Measurements from ENCODE around the gene SPACA9.

Gene SPACA9

DNA sequence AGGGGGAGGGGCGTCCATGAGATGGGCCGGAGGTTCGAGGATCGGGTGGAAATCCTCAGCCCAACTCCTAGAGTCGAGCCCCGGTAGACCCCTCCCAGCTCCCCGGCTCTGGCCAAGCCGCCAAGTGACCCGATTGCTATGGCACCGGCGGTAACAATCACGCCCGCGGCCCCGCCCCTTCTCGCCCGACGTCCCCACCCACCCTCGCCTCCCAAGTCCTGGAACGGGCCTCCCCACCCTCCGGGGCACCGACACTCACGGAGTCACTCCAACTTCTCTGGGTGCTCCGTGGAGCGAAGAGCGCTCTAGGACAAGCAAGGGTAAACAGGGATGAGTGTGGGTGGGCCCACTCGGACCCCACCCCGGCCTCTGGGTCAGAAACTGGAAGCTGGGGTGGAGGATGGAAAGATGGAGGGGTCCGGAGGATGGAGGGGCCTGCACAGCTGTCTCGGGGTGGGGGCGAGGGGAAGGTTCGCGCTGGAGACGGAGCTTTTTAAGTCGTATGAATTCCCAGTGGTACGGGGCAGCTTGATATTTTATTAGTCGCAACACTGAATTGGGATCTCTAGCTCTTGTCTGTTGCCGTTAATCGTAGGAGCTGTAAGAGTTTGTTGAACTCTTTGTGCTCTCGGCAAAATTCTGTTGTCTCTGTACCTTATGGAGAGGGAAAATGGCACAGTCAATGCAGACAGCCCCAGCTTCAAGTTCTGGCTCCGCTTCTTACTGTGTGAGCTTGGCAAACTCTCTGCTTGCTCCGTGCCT, at the start of gene SPACA9:
SPACA9 (plus strand) TSS at position 204 of the 762 bp plus-strand sequence. CDS start 5,050 bp downstream, outside the sequence.
- FAIRE-seq = no peak

DNA sequence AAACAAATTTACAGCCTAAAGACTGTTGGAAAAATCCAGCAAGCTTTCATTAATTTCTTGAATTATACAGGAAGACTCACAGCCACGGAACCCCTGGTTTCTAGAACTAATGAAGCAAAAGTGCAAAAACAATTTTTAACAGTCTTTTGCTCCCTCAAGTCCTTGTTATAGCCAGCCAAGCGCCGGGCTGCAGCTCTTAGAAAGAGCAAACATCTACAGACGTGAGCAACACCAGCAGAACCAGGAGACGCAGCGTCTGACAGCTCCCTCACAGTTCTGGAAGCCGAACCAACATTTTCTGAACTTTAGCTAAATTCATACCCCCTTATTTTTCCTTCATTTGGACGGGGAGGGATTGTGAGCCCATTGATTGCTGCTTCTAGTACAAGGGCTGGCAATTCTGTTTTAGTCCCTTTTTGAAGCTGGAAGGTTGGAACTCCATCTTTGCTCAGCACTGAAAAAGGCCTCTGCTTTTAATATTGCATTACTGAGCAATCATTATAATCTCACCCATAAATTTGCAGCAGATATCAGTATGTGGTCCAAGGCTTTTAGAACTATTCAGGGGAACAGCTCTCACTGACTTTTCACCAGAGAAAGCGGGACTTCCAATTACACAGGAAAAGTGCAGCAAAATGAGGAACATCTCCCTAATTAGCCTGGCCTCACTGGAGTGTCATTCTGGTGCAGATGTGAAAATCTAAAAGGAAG, 46.4 kb upstream of the SPACA9 start:
- FAIRE-seq = no peak

DNA sequence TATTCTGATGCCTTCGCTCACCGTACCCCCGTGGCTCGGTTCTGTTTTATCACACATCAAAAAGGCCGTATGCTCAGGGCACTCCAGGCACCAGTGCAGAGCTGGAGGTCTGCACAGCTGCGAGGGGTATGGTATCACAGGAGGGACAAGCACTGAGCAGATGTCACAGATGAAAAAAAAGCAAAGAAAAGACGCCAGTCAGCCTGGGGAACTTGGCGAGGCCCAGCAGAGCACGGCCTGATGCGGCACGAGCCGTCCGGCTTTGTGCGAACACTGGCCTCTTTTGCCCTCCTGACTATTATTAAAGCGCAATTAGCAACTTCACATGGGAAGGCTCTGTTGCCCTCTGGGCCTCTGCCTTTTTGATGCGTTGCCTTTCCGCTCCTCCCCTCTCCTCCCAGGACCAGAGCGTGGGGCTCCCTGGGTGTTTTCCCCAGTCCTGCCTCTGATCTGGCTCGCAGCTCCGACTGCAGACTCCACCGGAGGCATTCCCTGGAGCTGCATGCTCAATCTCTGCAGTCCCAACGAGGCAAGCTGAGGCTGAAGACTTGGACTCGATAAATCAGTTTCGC, 45.1 kb upstream of the SPACA9 start:
- no peak for FAIRE-seq

DNA sequence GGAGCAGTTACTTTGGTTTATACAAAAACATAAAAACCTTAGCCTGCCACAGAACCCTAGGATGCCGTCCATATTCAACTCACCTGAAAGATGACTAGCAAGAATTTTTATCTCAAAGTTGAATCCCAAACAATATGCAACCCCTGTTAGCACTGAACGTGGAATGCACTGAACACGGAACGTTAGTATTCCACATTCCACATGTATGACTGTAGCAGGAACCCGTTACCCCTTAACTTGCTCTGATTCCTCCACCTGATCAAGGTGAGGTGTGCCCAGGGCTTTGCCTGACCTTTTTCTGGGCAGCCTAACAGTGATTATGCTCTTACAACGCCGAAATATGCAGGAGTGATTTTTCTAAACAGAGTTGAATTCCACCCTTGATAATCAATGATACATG, 44.4 kb upstream of the SPACA9 start:
- no peak for FAIRE-seq

DNA sequence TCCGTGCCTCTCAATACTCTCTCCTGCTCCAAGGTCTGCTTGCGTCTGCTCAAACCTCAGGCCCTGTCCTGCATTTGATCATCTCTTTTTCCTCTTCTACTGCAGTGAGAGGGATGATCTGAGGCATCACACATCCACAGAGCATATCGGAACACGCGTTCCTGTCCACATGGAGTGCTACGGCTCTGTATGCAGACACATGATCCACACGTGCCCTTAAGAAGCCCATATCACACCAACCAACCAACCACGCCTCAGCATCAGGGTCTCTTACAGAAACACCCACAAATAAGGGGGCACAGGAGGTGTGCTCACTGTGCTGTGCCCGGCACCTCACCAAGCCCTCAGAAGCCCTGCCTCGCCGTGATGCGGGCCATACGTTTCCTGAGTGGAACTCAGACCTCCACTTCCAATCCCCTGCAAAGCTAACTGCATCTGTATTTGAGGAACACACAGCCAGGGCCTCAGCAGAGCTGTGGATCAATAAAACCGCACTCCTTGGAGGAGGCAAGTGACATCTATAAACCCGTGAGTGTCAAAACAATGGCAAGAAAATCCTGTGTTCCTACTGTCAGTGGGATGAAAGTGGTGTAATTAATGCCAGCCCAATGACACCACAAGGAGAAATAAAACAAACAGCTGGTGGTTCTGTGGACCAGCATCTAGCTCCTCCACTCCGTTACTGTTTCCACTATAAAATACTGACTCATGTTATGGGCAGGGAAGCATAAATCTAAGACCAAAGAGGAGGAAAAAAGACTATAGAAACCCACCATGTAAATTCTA, 41.0 kb upstream of the SPACA9 start:
- FAIRE-seq = no peak

DNA sequence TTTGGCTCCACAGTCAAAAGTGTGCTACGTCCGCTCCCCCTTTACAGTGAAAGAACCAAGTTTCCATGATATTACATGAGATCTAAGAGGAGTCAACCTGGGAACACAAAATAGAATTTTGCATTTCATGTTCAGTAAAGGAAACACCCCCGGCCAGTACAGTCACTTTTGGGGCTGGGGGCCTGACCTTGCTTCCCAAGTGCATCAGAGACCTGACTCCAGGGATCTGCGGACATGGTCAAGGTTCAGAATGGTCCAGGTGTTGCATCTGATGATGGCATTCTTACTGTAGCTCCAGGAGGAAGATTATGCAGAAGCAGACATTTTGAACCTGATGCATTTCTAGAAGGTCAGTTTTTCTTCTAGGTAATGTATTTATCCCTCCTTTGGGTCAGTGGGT, 40.4 kb upstream of the SPACA9 start:
- FAIRE-seq = no peak

DNA sequence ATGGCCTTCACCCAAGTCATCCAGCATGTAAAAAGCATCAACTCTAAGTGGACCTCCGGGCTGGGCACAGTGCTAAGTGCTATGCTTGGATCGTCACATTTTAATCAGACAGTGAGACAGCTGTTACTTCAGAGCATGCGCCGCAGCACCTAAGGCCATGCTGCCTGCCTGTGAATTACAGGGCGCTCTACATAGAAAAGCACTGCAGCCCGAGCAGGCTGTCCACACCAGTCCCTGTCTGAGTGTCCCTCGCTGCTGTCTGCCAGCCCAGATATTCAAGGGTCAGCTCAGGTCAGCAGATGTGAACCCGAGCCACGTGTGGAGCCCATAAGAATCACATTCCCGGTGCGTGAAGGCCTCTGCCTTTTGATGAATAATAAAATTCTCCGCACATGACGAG, 37.7 kb upstream of the SPACA9 start:
- FAIRE-seq = no peak

DNA sequence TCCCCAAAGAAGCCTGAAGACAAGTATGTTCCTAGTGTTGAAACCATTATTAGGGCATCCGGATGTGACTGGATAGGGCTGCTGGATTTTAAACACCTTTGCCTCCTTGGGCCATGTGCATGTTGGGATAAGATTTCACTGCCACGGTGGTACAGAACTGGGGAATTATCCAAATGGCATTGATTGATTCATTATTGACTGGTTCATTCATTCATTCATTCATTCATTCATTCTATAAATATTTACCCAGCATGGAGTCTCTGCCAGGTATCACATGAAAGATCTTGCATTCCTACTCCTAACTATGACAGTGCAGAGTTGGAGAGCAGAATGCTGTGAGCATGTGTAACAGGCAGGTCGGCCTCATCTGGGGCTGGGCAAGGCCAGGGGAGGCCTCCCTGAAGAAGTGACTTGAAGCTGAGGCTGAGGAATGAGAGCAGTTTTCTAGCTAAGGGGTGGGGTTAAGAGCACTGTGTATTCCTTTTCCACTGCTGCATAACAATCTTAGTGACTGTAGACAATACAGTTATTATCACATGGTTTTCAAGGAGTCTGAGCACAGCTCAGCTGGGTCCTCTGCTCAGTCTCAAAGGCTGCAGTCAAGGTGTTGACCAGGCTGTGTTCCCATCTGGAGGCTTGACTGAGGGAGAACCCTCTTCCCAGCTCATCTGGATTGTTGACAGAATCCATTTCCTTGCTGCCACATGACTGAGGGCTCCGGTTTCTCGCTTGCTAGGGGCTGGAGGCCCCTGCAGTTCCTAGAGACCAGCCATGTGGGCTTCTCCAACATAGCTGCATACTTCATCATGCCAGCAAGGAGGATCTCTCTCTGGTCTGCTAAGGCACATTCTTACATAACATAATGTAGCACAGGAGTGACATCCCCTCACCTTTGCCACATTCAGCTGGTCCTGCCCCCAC, 36.3 kb upstream of the SPACA9 start:
- FAIRE-seq = no peak

DNA sequence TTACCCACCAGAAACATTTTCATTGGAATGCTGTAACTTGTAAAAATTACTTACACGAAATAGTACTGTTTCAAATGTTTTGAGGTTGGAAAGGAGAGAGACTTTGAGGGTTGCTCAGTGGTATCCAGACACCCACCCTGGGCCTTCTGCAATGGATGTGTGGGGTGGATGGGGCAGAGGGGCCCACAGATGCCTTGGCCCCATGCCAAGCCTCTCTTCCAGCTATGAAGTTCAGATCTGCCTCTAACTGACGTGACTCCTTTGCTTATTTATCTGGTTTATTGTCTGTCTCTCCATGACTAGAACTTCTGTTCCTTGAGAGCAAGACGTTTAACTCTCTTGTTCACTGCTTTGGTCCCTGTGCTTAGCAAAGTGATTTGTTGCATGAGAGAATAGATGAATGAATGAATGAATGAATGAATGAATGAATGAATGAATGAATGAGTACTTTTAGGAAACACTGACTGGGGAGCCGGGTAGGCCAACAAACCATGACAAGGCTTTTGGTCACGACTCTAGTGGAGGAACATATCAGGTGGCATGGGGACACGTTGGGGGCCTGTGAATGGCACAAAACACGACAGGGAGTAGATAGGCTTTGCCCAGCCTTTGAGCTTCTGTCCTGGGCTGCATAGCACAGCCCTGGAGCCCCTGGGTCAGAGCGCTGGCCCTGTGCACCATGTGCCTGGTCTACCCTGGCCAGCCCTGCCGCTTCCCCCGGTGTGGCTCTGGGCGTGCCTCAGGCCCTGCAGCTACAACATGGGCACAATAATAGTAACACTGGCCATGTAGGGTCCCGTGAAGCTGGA, 32.4 kb upstream of the SPACA9 start:
- FAIRE-seq = no peak

DNA sequence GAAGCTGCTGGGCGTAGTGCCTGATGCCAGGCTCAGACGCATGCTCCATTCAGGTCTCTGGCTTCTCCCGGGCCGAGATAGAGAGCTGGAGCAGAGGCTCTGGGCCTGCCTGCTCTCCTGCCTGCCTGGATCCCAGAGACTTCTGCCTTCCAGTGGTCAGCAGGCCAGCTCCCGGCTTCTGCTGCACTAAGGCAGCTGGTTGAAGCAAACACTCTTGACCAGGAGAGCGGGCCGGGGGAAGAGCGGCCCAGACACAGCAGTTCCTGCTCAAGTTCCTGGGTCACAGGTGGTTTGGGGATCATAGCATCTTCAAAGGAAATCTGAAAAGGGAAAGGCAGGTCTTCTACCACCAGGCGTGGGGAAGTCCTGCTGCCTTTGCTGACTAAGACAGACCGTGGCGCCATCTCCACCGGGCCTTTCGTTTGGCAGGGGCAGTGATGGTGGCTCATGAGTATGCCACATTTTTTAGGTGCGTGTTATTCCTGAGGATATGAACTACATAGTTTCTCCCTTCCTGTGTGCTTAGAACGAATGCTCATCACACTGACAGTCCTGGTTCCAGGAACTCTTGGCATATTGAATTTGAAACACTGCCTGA, 31.7 kb upstream of the SPACA9 start:
- no peak for FAIRE-seq

DNA sequence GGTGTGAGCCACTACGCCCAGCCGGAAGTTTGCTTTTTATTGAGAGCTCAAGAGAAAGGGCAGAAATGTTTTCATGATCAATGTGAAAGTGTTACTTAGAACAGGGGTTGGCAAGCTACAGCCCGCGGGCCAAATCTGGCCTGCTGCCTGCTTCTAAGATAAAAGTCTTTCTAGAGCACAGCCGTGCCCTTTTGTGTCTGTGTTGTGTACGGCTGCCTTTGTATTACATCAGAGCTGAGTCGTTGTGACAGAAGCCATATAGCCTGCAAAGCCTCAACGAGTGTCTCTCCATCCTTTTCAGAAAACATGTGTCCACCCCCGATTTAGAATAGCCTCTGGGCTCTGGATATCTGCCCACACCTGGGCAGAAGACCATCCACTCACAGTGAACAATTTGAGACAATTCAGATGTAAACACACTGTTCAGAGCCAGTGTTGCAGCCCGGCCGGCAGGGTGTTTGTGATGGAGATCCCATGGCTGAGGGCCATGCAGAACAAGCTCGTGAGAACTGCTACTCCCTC, 29.5 kb upstream of the SPACA9 start:
- FAIRE-seq = no peak

DNA sequence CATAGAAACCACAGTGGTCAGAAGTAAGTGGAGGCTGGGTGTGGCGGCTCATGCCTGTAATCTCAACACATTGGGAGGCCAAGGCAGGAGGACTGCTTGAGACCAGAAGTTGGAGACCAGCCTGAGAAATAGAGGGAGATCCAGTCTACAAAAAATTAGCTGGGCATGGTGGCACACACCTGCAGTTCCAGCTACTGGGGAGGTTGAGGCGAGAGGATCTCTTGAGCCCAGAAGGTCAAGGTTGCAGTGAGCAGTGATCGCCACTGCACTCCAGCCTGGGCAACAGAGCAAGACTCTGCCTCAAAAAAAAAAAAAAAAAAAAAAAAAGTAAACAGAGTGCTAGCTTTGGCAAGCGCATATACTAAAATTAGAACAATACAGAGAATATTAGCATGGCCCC, 25.2 kb upstream of the SPACA9 start:
- FAIRE-seq = no peak

DNA sequence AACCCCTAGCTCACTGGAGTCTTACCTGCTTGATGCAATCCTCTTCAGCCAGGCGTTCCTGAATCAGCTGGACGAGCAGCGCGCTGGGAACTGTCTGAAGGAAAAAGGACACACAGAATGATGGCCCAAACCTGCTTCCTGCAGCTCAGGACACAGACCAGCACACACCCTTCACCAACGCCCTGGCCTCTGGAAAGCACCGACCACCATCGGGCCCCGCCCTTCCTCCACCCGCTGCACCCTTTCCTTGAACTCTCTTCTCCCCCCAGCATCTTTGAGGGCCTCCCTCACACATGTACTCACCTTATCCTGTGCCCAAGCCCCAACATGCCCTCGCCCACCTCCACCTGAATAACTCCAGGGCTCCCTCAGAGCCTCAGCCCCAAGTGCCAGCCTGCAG, 23.9 kb upstream of the SPACA9 start:
- no peak for FAIRE-seq

DNA sequence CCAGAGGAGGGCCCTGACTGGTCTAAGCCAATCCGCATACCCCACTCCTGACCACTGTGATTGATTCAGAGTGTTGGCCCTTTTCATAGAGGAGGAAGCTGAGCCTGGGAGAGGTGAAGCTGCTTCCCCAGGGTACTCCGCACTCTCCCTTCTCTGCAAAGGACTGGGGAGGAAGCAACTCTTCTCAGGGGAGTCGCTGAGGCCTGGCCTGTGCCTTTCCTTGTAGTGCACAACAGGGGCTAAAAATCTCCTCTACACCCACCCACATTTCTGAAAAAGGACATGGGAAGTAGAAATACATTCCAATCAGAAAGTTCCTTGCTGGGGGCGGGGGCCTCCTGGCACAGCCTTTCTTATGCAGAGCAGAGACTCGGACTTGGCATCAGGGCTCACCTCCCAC, 22.8 kb upstream of the SPACA9 start:
- no peak for FAIRE-seq

DNA sequence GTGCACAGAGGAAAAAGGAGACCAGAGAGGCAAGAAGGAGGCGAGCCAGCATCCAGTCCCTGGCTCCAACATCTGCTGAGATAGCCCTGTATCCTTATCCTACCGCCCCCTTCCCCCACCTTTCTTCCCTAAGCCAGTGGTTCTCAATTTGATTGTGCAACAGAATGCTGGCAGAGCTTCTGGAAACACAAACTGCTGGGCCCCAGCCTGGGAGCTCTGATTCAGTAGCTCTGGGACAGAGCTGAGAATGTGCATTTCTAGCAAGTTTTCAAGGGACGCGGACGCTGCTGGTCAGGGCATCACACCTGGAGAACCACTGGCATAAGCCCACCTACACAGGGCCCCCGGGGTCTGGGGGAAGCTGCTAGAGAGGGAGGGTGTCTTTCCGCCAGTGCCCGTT, 21.7 kb upstream of the SPACA9 start:
- FAIRE-seq = no peak

DNA sequence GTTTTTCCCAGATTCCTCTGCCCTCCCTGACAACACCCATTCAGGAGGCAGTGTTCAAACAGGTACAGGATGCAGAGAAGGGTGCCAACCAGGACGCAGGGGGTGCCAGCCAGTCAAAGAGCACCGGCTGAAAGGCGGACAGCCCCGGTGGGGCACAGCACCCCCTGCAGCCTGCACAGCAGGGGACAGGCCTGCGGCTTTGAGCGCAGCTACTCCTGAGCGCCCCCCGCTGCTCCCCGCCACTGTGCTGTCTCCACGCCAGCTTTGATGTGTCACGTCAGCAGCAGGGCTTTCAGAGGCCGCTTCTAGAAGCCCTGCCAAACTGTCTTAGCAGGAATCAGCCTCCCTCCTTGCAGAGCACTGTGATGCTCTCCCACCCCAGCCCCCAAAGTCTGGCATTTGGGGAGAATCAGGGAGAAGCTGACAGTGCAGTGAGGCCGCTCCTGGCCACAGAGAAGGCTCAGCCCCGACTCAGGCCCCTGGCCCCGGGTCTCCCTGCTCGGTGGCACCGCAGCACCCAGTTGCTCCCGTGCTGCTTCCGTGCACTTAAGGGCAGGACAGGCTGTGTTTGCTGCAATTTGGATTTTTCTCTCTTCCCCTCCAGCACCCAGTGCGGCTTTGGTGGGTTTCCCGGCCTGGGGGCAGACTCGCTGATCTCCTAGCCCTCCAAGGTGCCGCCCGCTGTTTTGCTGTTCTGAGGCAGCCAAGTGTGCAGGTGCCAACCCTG, 20.9 kb upstream of the SPACA9 start:
- no peak for FAIRE-seq

DNA sequence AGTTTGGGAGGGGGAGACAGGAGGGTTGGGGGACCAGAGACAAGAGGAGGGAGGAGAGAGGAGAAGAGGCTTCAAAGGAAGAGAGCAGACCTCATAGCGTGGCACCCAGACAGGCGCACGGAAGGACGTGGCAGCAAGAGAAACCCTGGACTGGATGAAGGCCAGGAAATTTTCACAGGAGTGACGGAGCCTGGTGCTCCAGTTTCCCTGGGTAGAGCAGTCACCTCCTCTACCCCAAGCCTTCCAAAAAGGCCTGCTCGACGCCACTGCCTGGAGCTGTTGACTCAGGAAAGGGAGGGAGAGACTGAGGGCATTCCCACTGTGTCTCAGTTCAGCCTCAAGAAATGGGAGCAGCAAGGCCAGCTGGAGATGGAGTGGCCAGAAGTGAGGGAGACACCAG, 19.9 kb upstream of the SPACA9 start:
- FAIRE-seq = no peak

DNA sequence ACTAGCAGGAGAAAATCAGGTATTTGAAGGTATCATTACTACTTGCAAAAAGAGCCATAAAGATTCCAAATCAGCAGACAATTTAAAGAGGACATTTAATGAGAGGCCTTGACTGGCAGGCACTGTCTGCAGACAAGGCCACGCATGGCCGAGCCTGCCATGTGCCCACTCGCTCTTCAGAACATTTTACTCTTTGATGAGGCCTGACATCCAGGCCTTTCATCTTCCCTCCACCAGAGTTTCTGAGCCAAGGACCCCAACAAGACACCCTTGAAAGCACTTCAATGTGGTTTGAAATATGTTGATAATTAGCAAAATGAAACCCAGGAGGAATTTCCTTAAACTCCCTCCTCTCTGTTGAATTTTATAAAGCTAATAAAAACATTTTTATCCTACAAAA, 17.0 kb upstream of the SPACA9 start:
- FAIRE-seq = no peak

DNA sequence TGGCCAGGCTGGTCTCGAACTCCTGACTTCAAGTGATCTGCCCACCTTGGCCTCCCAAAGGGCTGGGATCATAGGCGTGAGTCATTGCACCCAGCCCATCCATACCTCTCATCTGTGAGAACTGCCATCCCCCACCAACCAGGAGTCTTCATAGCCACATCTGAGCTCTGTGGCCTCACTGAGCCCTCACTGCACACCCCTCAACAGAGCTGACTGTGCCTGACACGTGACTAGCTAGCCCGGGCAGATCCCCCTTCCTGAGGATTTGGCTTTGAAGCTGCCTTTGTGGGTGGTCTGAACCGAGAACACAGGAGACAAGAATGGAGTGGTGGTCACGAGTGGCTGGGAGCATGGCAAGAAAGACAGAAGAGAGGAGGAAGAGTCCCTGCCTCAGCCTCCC, 16.2 kb upstream of the SPACA9 start:
- FAIRE-seq = no peak

DNA sequence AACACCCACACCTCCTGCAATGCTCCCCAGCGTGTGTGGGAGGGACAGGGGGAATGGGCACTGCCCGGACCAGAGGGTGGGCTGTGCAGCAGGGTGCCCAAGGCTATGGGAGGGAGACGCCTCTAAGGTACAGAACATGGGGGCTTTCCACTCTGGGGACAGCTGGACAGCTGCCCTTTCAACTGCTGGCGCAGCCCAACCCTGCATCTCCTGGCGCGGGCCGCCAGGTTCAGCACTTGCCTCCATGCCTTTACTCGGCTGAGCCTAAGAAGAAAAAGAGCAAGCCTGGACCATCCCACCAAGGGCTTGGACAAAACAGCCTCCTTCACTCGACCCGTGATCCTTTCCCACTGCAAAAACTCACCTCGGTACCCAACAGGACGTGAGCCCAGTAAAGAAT, 15.6 kb upstream of the SPACA9 start:
- no peak for FAIRE-seq

All from G401.6 (cell line).